ENCODE data around the gene STXBP1. TPM values are rescaled to one million over a fixed set of nuclear protein-coding genes. Genes with fewer than 3 reads are reported as not detected.

The STXBP1 gene
- total and polyA plus RNA-seq, 2 of the 13 experiments (the other 11 are each of a cell fraction or from before 2014, with no cell fraction given), result 2.9 TPM

GRCh38 chr9:127567035-127567729 lies 44.9 kb upstream of the STXBP1 start (continued):
- no peak for TF ChIP-seq THAP7 (CRISPR knock-in tag; IDR thresholded peaks at IDR 0.05)
- no peak for TF ChIP-seq SNAPC2 (CRISPR knock-in tag; IDR thresholded peaks at IDR 0.05)
- no peak for TF ChIP-seq HES4 (CRISPR knock-in tag; IDR thresholded peaks at IDR 0.05; ENCODE audit: borderline replicate concordance)
- 0 out of 2 replicates have a peak, but pooled peaks have one; percentile 41 for TF ChIP-seq ZNF556 (CRISPR knock-in tag; IDR thresholded peaks at IDR 0.05; ENCODE audit: borderline replicate concordance)
- no peak for TF ChIP-seq TOE1 (CRISPR knock-in tag; IDR thresholded peaks at IDR 0.05)
- 0 out of 2 replicates have a peak, but pooled peaks have one; percentile 10 for TF ChIP-seq HOMEZ (CRISPR knock-in tag; IDR thresholded peaks at IDR 0.05; ENCODE audit: low read depth)
- 0 out of 2 replicates have a peak, but pooled peaks have one; percentile 21 for TF ChIP-seq GABPB1 (CRISPR knock-in tag; IDR thresholded peaks at IDR 0.05)
- no peak for TF ChIP-seq PCBP2 (optimal IDR thresholded peaks at IDR 0.05; ENCODE audit: low read depth, low read length, poor library complexity, severe bottlenecking)
- TF ChIP-seq ZBTB40 (IDR thresholded peaks at IDR 0.05), result no peak
- peak; percentile 15; the same call in 1 of the 2 replicates for TF ChIP-seq ZBTB40 (CRISPR knock-in tag; IDR thresholded peaks at IDR 0.05)
- TF ChIP-seq ZNF274 (CRISPR knock-in tag; IDR thresholded peaks at IDR 0.05), result peak; percentile 60; the same call in 1 of the 2 replicates
- peak; percentile 50; the same call in 1 of the 2 replicates for TF ChIP-seq SAP130 (CRISPR knock-in tag; IDR thresholded peaks at IDR 0.05; ENCODE audit: low read depth)
- peak; percentile 5; the same call in 1 of the 2 replicates for TF ChIP-seq BCL6 (CRISPR knock-in tag; IDR thresholded peaks at IDR 0.05)
- TF ChIP-seq PATZ1 (CRISPR knock-in tag; IDR thresholded peaks at IDR 0.05), result peak; percentile 41; the same call in 1 of the 2 replicates
- peak; percentile 1; the same call in 1 of the 2 replicates for TF ChIP-seq HDAC1 (CRISPR knock-in tag; IDR thresholded peaks at IDR 0.05)
- no peak for TF ChIP-seq NFE2 (CRISPR knock-in tag; IDR thresholded peaks at IDR 0.05)

Data from HepG2 (cell line).